ENCODE measurements around the gene GSTA3. TPM values are rescaled to one million over a fixed set of nuclear protein-coding genes. Genes with fewer than 3 reads are reported as not detected.
A peak's percentile ranks its signal among the peaks of the same experiment; 100 is the strongest.
"Not testable (repeated sequence)": the region's sequence is repeated elsewhere in the genome, so short reads cannot be mapped to it uniquely, and the experiment has no call there.

The GSTA3 gene
- polyA plus RNA-seq, 3 donors: 0.27 TPM; not detected in 2

GRCh38 chr6:52914516-52914915, 5.0 kb upstream of the GSTA3 start:
- DNase-seq: no peak

- no peak for DNase-seq
Measured at GRCh38 chr6:52910091-52910490, 593 bp upstream of the GSTA3 start.

GRCh38 chr6:52909131-52909530, 367 bp downstream of the GSTA3 start:
- DNase-seq: no peak

- DNase-seq: peak; percentile 30
Measured at GRCh38 chr6:52908526-52908925, 972 bp downstream of the GSTA3 start.

- no peak for DNase-seq
Measured at GRCh38 chr6:52904562-52905279, 4.8 kb downstream of the GSTA3 start.

- no peak for DNase-seq
Measured at GRCh38 chr6:52900536-52900935, 9.0 kb downstream of the GSTA3 start.

- not testable (repeated sequence) for DNase-seq
Measured at GRCh38 chr6:52895790-52896189, 13.7 kb downstream of the GSTA3 start.

- no peak for DNase-seq
Measured at GRCh38 chr6:52894285-52894684, 15.2 kb downstream of the GSTA3 start.

- no peak for DNase-seq
Measured at GRCh38 chr6:52893803-52894202, 15.7 kb downstream of the GSTA3 start.

GRCh38 chr6:52893221-52893620, 16.3 kb downstream of the GSTA3 start:
- no peak for DNase-seq

- DNase-seq: no peak
Measured at GRCh38 chr6:52890018-52890417, 19.5 kb downstream of the GSTA3 start.

GRCh38 chr6:52887910-52888524, 21.5 kb downstream of the GSTA3 start:
- DNase-seq: no peak

GRCh38 chr6:52881996-52882841, 27.3 kb downstream of the GSTA3 start:
- DNase-seq: peak; percentile 50

GRCh38 chr6:52881662-52881995, 27.9 kb downstream of the GSTA3 start:
- DNase-seq: no peak

GRCh38 chr6:52877786-52878185, 31.7 kb downstream of the GSTA3 start:
- no peak for DNase-seq

- no peak for DNase-seq
Measured at GRCh38 chr6:52877168-52877567, 32.3 kb downstream of the GSTA3 start.

- no peak for DNase-seq
Measured at GRCh38 chr6:52876056-52876787, 33.3 kb downstream of the GSTA3 start.

- no peak for DNase-seq
Measured at GRCh38 chr6:52872031-52872430, 37.5 kb downstream of the GSTA3 start.

GRCh38 chr6:52871621-52872020, 37.9 kb downstream of the GSTA3 start:
- no peak for DNase-seq

GRCh38 chr6:52870335-52871091, 39.0 kb downstream of the GSTA3 start:
- not testable (repeated sequence) for DNase-seq

- DNase-seq: not testable (repeated sequence)
Measured at GRCh38 chr6:52868899-52869298, 40.6 kb downstream of the GSTA3 start.

All from renal pelvis (tissue), 4 donors.